K562 (cell line): ENCODE measurements around the gene KCNN3. TPM values are rescaled to one million over a fixed set of nuclear protein-coding genes. Genes with fewer than 3 reads are reported as not detected.

Experiments used
- ATAC-seq: fragments of 200-7000 bp; cut with Tn5 transposase; 3 replicates; pipeline ENCODE4 v1.9.1; 2020; ENCODE audit warnings: moderate library complexity
- BruUV-seq: library from RNA; stranded (reverse); fragments of 400-500 nt; replicated peaks from 2 replicates; lab custom pipeline; 2021; lab: Mats Ljungman, UMichigan
- CTCF ChIA-PET: fragments of 300-600 bp; formaldehyde crosslinking; extraction: SDS; loops from one replicate; lab custom pipeline; 2021; ENCODE audit warnings: low intra/inter-chr PET ratio; lab: Yijun Ruan, JAX
- POLR2A ChIA-PET: fragments of 300-600, 350-650 bp; sonication (Branson Sonifier 250); formaldehyde crosslinking; extraction: SDS; loops from one replicate; lab custom pipeline; 2021; ENCODE audit warnings: antibody characterized with exemption, inconsistent platforms; lab: Yijun Ruan, JAX
- DNase-seq, 4 experiments: peaks; one replicate each; pipeline versions ENCODE4 v3.0.0 to v3.0.0-alpha.2; 2011 to 2018; ENCODE audit warnings: low spot score in 3 of 4, mixed read lengths in 3 of 4; ENCODE audit errors: extremely low read depth in 1 of 4
- FAIRE-seq: peaks from 2 replicates; lab custom pipeline; 2011; peaks lifted over from hg19 to GRCh38; lab: Jason Lieb, UNC
- H2AFZ ChIP-seq: 2 replicates; pipeline ENCODE4 v1.6.0; 2011; ENCODE audit warnings: low read depth, low read length, control low read depth, inconsistent platforms
- H3K27ac ChIP-seq: fragments of 200-600 bp; 3 replicates; pipeline ENCODE4 v1.8.0; 2011; ENCODE audit warnings: low read depth, mild to moderate bottlenecking, control low read depth, inconsistent platforms, low read length, moderate library complexity, mixed read lengths; ENCODE audit errors: extremely low read depth
- H3K27me3 ChIP-seq, 2 experiments: fragments of 300-600 bp in 1 of 2; 2 replicates in 1 of 2; 3 replicates in 1 of 2; pipeline versions ENCODE4 v1.6.0 to v1.8.0; 2011; ENCODE audit warnings: inconsistent platforms in 2 of 2, low read length in 2 of 2, mild to moderate bottlenecking in 1 of 2, mixed read lengths in 1 of 2, moderate library complexity in 1 of 2; ENCODE audit not compliant: control insufficient read depth in 2 of 2, insufficient read depth in 2 of 2
- H3K36me3 ChIP-seq: fragments of 300-600 bp; 3 replicates; pipeline ENCODE4 v1.8.0; 2011; ENCODE audit warnings: mild to moderate bottlenecking, low read length, inconsistent platforms; ENCODE audit not compliant: control insufficient read depth, insufficient read depth
- H3K4me1 ChIP-seq, 2 experiments: fragments of 200-600 bp in 1 of 2; replicated peaks in 1 of 2; 2 replicates in 1 of 2; 3 replicates in 1 of 2; pipeline versions ENCODE4 v1.5.1 to v1.8.0; 2011; ENCODE audit warnings: inconsistent platforms in 2 of 2, low read length in 2 of 2, mild to moderate bottlenecking in 1 of 2, mixed read lengths in 1 of 2, moderate library complexity in 1 of 2; ENCODE audit not compliant: control insufficient read depth in 2 of 2, insufficient read depth in 2 of 2
- H3K4me2 ChIP-seq: 2 replicates; pipeline ENCODE4 v1.6.1; 2011; ENCODE audit warnings: low read length, control low read depth, inconsistent platforms, mixed read lengths; ENCODE audit not compliant: insufficient read depth
- H3K4me3 ChIP-seq: fragments of 200-600 bp; sonication (generic), shearing (Covaris generic); 2 replicates; pipeline ENCODE4 v1.5.1; 2016; ENCODE audit warnings: control low read depth, inconsistent platforms
- H3K79me2 ChIP-seq: fragments of 200-600 bp; 3 replicates; pipeline ENCODE4 v1.8.0; 2011; ENCODE audit warnings: low read length, inconsistent platforms; ENCODE audit not compliant: control insufficient read depth, insufficient read depth
- H3K9ac ChIP-seq, 2 experiments: 2 replicates each; pipeline versions ENCODE4 v1.6.0 to v1.6.1; 2011; ENCODE audit warnings: low read depth in 2 of 2, low read length in 2 of 2, control low read depth in 1 of 2, inconsistent platforms in 1 of 2, mild to moderate bottlenecking in 1 of 2, mixed read lengths in 1 of 2; ENCODE audit not compliant: insufficient read depth in 1 of 2
- H3K9me1 ChIP-seq: one replicate; pipeline ENCODE4 v1.6.0; 2011; ENCODE audit warnings: inconsistent platforms, mild to moderate bottlenecking, low read length, moderate library complexity; ENCODE audit not compliant: control insufficient read depth, insufficient read depth
- H3K9me3 ChIP-seq: replicated peaks from 2 replicates; pipeline ENCODE4 v1.5.1; 2011; ENCODE audit warnings: low read depth, low read length, inconsistent platforms; ENCODE audit not compliant: control insufficient read depth, insufficient read depth
- H4K20me1 ChIP-seq: replicated peaks from 2 replicates; pipeline ENCODE4 v1.6.1; 2011; ENCODE audit warnings: low read length, inconsistent platforms, mixed read lengths; ENCODE audit not compliant: control insufficient read depth, insufficient read depth
- DACH1 ChIP-seq: fragments of 450-650 bp; IDR thresholded peaks from 2 replicates; pipeline ENCODE4 v1.6.1; 2018; ENCODE audit not compliant: partially characterized antibody
- JUND ChIP-seq, 2 experiments: IDR thresholded peaks; 2 replicates in 1 of 2; 3 replicates in 1 of 2; pipeline ENCODE4 v1.6.1; 2011; ENCODE audit warnings: borderline replicate concordance in 2 of 2, low read depth in 2 of 2, low read length in 2 of 2, improper control_type of control experiment in 1 of 2, missing biosample characterization in 1 of 2, missing genetic modification characterization in 1 of 2, missing genetic modification reagents in 1 of 2
- MTF1 ChIP-seq: fragments of 250-450 bp; sonication (Bioruptor Pico); IDR thresholded peaks from 2 replicates; pipeline ENCODE4 v1.9.0; 2021; ENCODE audit warnings: moderate library complexity, mild to moderate bottlenecking, inconsistent platforms, borderline replicate concordance
- XRCC3 ChIP-seq: fragments of 450-650 bp; IDR thresholded peaks from 2 replicates; pipeline ENCODE4 v1.6.1; 2017; ENCODE audit warnings: mild to moderate bottlenecking, moderate library complexity
- ZBTB17 ChIP-seq: fragments of 450-650 bp; formaldehyde crosslinking; IDR thresholded peaks from 2 replicates; pipeline ENCODE4 v1.4.0; 2020; ENCODE audit warnings: mild to moderate bottlenecking
- ZNF695 ChIP-seq: fragments of 450-650 bp; formaldehyde crosslinking; IDR thresholded peaks from 2 replicates; pipeline ENCODE4 v1.4.0; 2020; ENCODE audit warnings: mild to moderate bottlenecking, moderate library complexity
- WGBS: fragments of 100-300 bp; shearing (Covaris generic); methylation state at CpG from one replicate; pipeline ENCODE4 v1.1.6; 2016; ENCODE audit warnings: low coverage, mixed read lengths; ENCODE audit not compliant: insufficient coverage; ENCODE audit errors: missing lambda C conversion rate; 5-methylcytosine and 5-hydroxymethylcytosine counted together
- in situ Hi-C: fragments of 300-500 bp; cut with MboI; formaldehyde crosslinking; loops from 4 replicates; pipeline ENCODE4 v1.15.0; 2018; ENCODE audit warnings: inconsistent platforms, mixed read lengths
- intact Hi-C: fragments of 100-400 bp; cut with micrococcal nuclease; formaldehyde crosslinking; loops from 2 replicates; pipeline ENCODE4 v1.14.2; 2022
- polyA plus RNA-seq, 8 experiments: library from polyadenylated mRNA; depleted of rRNA in 4 of 8; stranded (reverse) in 5 of 8; unstranded in 3 of 8; fragments of >200 nt; fragmentation: Nextera tagmentation in 2 of 8; fragmentation: Illumina TruSeq in 1 of 8; extraction: Ambion mirVana in 2 of 8; extraction: Trizol in 1 of 8; gene quantifications; 2 replicates each; pipeline versions ENCODE4 v1.2.1 to v1.2.3, GENCODE V29; 2011 to 2014; ENCODE audit warnings: inconsistent platforms in 1 of 8, missing spikeins in 1 of 8
- total RNA-seq, 7 experiments: library from RNA; depleted of rRNA in 6 of 7; stranded (reverse); fragments of >200 nt in 6 of 7; fragmentation: Illumina TruSeq in 2 of 7; extraction: Trizol in 2 of 7; gene quantifications; 2 replicates each; pipeline versions ENCODE4 v1.2.1 to v1.2.3, GENCODE V29; 2011 to 2021; ENCODE audit warnings: low replicate concordance in 1 of 7
- TF ChIP-seq, protein P1 (sequence below): sonication (generic); formaldehyde crosslinking; IDR thresholded peaks from 2 replicates; pipeline ENCODE4 v1.9.0; 2022; ENCODE audit warnings: mild to moderate bottlenecking, missing genetic modification reagents
- TF ChIP-seq, protein P2 (sequence below): fragments of 450-650 bp; IDR thresholded peaks from 2 replicates; pipeline ENCODE4 v1.6.1; 2014; ENCODE audit warnings: low read depth, mild to moderate bottlenecking, moderate library complexity, borderline replicate concordance

The KCNN3 gene
- total and polyA plus RNA-seq, 9 of the 15 experiments (the other 6 are each of a cell fraction or from before 2014, with no cell fraction given): 0.02 to 0.03 TPM; not detected in 7

DNA sequence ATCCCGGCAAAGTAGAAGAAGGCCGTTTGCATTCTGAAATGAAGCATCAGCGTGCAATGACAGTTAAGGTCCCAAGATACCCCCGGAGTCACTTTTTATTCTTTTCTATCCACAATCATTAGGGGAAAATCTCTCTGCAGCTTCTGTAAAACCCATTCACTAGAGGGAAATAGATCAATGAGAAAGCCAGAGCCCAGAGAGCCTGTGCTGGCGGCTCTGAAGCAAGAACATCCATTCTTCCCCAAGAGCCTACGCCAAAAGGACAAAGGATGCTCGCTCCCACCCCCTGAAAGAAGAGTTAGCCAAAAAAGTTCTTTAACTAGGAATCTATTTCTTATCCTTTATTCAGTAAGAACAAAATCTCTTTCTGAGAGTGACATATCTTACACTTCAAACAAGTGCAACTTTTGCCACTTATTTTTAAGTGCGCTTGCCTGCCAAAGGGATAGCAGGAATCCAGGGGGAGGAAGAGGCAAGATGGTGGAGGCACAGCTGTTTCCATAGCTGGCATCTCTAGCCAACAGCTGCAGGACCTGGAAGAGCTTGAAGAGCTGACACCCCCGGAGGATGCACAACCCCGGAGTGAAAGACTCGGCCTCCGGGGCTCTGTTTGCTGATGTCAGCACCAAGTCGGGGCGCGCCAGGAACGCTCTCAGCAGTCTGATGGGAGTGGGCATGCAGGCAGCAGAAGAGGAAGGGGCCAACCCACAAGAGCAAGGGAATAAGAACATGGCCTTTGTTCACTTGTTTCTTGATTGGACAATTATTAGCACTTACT is 68.7 kb downstream of the KCNN3 start:
- BruUV-seq: no TSS peak
- in situ Hi-C loops: no loop called here
- H3K79me2 ChIP-seq: no peaks in the 10 kb centered on the region
- H3K9ac ChIP-seq: no peak overlapping the region
- no peak overlapping the region for H3K4me2 ChIP-seq
- no peak overlapping the region for H3K4me3 ChIP-seq
- no peak overlapping the region for H2AFZ ChIP-seq
- ChIA-PET POLR2A (interaction anchor here (1.0 kb wide), 1 partner anchor 15 kb away, joined by 3 read pairs; no protein-coding TSS in a partner anchor), CTCF (no interaction called here)
- H3K36me3 ChIP-seq: no peaks in the 10 kb centered on the region
- peaks cover 4% of the 10 kb centered on the region for H3K9me1 ChIP-seq
- intact Hi-C loops: no loop called here
- no peak overlapping the region for H3K27ac ChIP-seq
- no peaks in the 10 kb centered on the region for H3K9me3 ChIP-seq
- no peaks in the 10 kb centered on the region for H3K4me1 ChIP-seq
- DNase-seq (no peak), FAIRE-seq (no peak), ATAC-seq (no peak)
- H3K27me3 ChIP-seq: peaks cover 59 to 85% of the 10 kb centered on the region in 2 experiments
- TF ChIP-seq, protein P1, sequence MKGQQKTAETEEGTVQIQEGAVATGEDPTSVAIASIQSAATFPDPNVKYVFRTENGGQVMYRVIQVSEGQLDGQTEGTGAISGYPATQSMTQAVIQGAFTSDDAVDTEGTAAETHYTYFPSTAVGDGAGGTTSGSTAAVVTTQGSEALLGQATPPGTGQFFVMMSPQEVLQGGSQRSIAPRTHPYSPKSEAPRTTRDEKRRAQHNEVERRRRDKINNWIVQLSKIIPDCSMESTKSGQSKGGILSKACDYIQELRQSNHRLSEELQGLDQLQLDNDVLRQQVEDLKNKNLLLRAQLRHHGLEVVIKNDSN (CRISPR knock-in tag): no peak
- no peak for TF ChIP-seq DACH1
- WGBS: 0% methylated on average over 16 of the region's 16 CpGs
- H4K20me1 ChIP-seq: no peaks in the 10 kb centered on the region; the same call in 1 of the 2 replicates

DNA sequence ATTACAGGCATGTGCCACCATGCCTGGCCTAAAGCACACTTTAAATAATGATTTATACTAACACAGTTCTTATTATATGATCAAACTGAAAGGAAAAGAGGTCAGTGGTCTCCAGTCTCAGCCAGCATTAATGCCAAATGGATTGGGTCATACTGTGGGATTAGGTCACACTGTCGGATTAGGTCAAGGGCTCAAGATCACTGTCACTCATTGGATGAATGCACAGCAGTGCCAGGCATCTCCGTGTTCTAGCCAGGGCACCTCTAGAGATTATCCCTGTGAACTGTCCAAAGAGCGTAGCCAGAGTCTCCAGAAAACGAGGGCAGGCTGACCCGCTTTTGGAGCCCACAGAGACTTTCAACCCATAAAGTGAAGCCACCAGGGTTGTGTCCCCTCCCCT is 70.9 kb downstream of the KCNN3 start:
- CTCF ChIA-PET: no interaction called here
- Histone ChIP-seq H3K79me2 (no peaks in the 10 kb centered on the region), H3K9ac (no peak overlapping the region), H3K36me3 (no peaks in the 10 kb centered on the region), H3K4me2 (no peak overlapping the region), H4K20me1 (no peaks in the 10 kb centered on the region; the same call in 1 of the 2 replicates), H3K9me3 (no peaks in the 10 kb centered on the region), H3K4me3 (no peak overlapping the region), H3K4me1 (no peaks in the 10 kb centered on the region), H3K27ac (no peak overlapping the region), H3K9me1 (peaks cover 4% of the 10 kb centered on the region), H2AFZ (no peak overlapping the region), H3K27me3 (peaks cover 44 to 81% of the 10 kb centered on the region in 2 experiments)
- DNase-seq: no peak
- WGBS: 1% methylated on average over 5 of the region's 5 CpGs
- POLR2A ChIA-PET: interaction anchor here (0.7 to 0.9 kb wide), 3 partner anchors 14 to 62 kb away, joined by 3 to 4 read pairs (median 3); no protein-coding TSS in a partner anchor
- intact Hi-C loops: no loop called here
- in situ Hi-C loops: no loop called here
- BruUV-seq: no TSS peak
- ATAC-seq: no peak
- no peak for FAIRE-seq
- TF ChIP-seq JUND (IDR thresholded peaks at IDR 0.05; ENCODE audit: borderline replicate concordance, low read depth, low read length) (no peak), JUND (tag; IDR thresholded peaks at IDR 0.05; ENCODE audit: borderline replicate concordance, low read depth, low read length) (no peak), ZNF695 (CRISPR knock-in tag) (no peak), ZBTB17 (CRISPR knock-in tag) (no peak), MTF1 (CRISPR knock-in tag) (no peak), XRCC3 (no peak)
- TF ChIP-seq, protein P2, sequence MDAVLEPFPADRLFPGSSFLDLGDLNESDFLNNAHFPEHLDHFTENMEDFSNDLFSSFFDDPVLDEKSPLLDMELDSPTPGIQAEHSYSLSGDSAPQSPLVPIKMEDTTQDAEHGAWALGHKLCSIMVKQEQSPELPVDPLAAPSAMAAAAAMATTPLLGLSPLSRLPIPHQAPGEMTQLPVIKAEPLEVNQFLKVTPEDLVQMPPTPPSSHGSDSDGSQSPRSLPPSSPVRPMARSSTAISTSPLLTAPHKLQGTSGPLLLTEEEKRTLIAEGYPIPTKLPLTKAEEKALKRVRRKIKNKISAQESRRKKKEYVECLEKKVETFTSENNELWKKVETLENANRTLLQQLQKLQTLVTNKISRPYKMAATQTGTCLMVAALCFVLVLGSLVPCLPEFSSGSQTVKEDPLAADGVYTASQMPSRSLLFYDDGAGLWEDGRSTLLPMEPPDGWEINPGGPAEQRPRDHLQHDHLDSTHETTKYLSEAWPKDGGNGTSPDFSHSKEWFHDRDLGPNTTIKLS: no peak
